GM06990 (cell line): ENCODE data around the gene ROCK2.

Experiments used
- DNase-seq: peaks from one replicate; pipeline ENCODE4 v3.0.0-alpha.2; 2011; ENCODE audit not compliant: insufficient read length; ENCODE audit errors: extremely low read depth
- H3K27me3 ChIP-seq: replicated peaks from 2 replicates; pipeline ENCODE4 v1.6.0; 2011; ENCODE audit warnings: low read length; ENCODE audit not compliant: control insufficient read depth, insufficient read depth
- H3K36me3 ChIP-seq: 2 replicates; pipeline ENCODE4 v1.5.1; 2011; ENCODE audit warnings: low read length; ENCODE audit not compliant: control insufficient read depth, insufficient read depth
- H3K4me3 ChIP-seq: replicated peaks from 2 replicates; pipeline ENCODE4 v1.5.1; 2011; ENCODE audit warnings: low read depth, mild to moderate bottlenecking, control low read depth, low read length
- TF ChIP-seq, protein P1 (sequence below): IDR thresholded peaks from 2 replicates; pipeline ENCODE4 v1.5.1; 2011; ENCODE audit warnings: low read length, control low read depth, mild to moderate bottlenecking, inconsistent platforms; ENCODE audit not compliant: insufficient read depth, poor library complexity, severe bottlenecking

ROCK2 gene

DNA sequence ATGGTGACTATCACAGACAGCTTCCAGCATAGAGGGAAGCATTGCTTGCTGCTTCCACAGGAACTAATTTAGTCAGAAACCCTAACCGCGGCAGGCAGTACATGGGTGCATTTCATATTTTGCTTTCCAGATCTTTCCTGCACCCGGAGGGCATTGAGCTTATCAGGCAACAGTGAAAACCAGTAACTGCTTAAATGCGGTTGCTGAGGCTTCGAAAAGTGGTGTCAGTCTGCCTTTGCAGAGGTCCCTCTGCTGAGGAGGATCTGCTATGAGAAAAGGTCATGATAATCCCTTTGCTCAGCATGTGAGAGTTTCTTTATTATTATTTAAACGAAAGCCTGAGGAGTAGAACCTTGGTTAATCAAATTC lies 44.6 kb upstream of the ROCK2 start:
- H3K27me3 ChIP-seq = no peaks in the 10 kb centered on the region
- H3K36me3 ChIP-seq = no peaks in the 10 kb centered on the region
- DNase-seq = no peak
- no peak overlapping the region for H3K4me3 ChIP-seq
- TF ChIP-seq, protein P1, sequence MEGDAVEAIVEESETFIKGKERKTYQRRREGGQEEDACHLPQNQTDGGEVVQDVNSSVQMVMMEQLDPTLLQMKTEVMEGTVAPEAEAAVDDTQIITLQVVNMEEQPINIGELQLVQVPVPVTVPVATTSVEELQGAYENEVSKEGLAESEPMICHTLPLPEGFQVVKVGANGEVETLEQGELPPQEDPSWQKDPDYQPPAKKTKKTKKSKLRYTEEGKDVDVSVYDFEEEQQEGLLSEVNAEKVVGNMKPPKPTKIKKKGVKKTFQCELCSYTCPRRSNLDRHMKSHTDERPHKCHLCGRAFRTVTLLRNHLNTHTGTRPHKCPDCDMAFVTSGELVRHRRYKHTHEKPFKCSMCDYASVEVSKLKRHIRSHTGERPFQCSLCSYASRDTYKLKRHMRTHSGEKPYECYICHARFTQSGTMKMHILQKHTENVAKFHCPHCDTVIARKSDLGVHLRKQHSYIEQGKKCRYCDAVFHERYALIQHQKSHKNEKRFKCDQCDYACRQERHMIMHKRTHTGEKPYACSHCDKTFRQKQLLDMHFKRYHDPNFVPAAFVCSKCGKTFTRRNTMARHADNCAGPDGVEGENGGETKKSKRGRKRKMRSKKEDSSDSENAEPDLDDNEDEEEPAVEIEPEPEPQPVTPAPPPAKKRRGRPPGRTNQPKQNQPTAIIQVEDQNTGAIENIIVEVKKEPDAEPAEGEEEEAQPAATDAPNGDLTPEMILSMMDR = no peak

GRCh38 chr2:11388262-11389051 lies 44.0 kb upstream of the ROCK2 start:
- Histone ChIP-seq H3K4me3 (no peak overlapping the region), H3K27me3 (no peaks in the 10 kb centered on the region), H3K36me3 (no peaks in the 10 kb centered on the region)
- no peak for DNase-seq
- TF ChIP-seq, protein P1 = no peak

GRCh38 chr2:11387843-11388242 lies 43.4 kb upstream of the ROCK2 start:
- DNase-seq = no peak
- no peaks in the 10 kb centered on the region for H3K27me3 ChIP-seq
- H3K4me3 ChIP-seq = no peak overlapping the region

GRCh38 chr2:11387100-11387390 lies 42.6 kb upstream of the ROCK2 start:
- DNase-seq = no peak
- Histone ChIP-seq H3K4me3 (no peak overlapping the region), H3K36me3 (no peaks in the 10 kb centered on the region), H3K27me3 (no peaks in the 10 kb centered on the region)
- TF ChIP-seq, protein P1 = no peak

More at GRCh38 chr2:11387843-11388242, 43.4 kb upstream of the ROCK2 start:
- H3K36me3 ChIP-seq = no peaks in the 10 kb centered on the region
- TF ChIP-seq, protein P1 = no peak

GRCh38 chr2:11385847-11386246 lies 41.4 kb upstream of the ROCK2 start:
- no peak for DNase-seq
- no peaks in the 10 kb centered on the region for H3K36me3 ChIP-seq
- TF ChIP-seq, protein P1 = no peak

DNA sequence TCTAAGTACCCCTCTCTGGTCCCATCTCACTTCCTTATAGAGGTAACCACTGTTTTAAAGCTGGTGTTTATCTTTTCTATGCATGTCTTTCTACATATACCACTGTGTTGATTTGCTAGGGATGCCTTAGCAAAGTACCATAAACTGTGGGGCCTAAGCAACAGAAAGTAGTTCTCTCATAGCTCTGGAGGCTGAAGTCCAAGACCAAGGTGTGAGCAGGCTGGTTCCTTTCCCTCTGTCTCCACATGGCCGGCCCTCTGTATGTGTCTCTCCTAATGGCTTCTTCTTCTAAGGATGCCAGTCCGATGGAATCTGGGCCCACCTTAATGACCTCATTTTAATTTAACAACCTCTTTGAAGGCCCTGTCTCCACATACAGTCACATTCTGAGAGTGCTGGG lies 40.8 kb upstream of the ROCK2 start:
- Histone ChIP-seq H3K27me3 (no peaks in the 10 kb centered on the region), H3K4me3 (no peak overlapping the region), H3K36me3 (no peaks in the 10 kb centered on the region)
- no peak for DNase-seq
- TF ChIP-seq, protein P1 = no peak

More at GRCh38 chr2:11385847-11386246, 41.4 kb upstream of the ROCK2 start:
- Histone ChIP-seq H3K27me3 (no peaks in the 10 kb centered on the region), H3K4me3 (no peak overlapping the region)
